SKM-1 (cell line): ENCODE data around the gene CRTC1.
A peak's percentile ranks its signal among the peaks of the same experiment; 100 is the strongest.

Experiments
- DNase-seq: peaks from one replicate; lab custom pipeline; 2025; ENCODE audit not compliant: unreplicated experiment; lab: John Stamatoyannopoulos, UW

The CRTC1 gene

GRCh38 chr19:18780631-18781030, 97.2 kb downstream of the CRTC1 start:
- no peak for DNase-seq

GRCh38 chr19:18781047-18781600, 97.6 kb downstream of the CRTC1 start:
- DNase-seq: no peak

GRCh38 chr19:18781885-18782527, 98.5 kb downstream of the CRTC1 start:
- no peak for DNase-seq

- DNase-seq: no peak
Observed at GRCh38 chr19:18782559-18783225, 99.2 kb downstream of the CRTC1 start.

DNA sequence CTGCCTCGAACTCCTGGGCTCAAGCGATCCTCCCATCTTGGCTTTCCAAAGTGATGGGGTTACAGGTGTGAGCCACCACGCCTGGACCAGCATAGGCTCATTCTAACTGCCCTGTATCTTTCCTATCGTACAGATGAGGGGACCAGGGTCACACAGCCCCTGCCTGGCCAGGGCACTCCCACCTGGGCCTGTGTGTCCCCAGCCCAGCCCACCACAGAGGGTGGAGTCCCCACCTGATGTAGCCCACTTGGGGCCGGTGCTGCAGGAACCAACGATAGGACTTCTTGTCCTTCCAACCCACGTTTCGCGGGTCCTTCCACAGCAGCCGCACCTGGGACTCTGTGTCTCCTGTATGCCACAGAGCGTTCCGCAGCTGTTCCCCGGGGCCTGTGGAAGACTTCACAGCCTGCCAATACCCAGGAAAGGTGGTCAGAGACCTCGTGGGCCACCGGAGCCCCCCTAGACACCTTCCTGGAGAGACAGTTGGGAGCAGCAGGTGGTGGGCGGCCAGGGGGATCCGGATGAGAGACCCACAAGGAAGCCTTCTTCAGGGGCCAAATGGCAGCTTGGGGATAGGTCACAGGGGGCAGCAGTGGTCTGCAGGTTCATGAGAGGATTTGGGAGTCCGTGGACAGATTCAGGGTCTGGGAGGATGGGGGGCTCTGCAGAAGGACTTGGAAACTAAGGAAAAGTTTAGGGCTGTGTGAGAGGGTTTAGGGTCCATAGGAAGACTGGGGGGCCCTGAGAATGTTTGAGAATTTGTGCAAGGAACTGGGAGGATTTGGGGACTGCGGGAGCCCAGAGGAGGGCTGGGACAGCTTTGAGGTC, 100.7 kb downstream of the CRTC1 start:
- DNase-seq: no peak

GRCh38 chr19:18784786-18785120, 101.3 kb downstream of the CRTC1 start:
- DNase-seq: no peak

- peak; percentile 38 for DNase-seq
Observed at GRCh38 chr19:18785179-18786124, 102.0 kb downstream of the CRTC1 start.

GRCh38 chr19:18788529-18789421, 105.3 kb downstream of the CRTC1 start:
- DNase-seq: no peak

- DNase-seq: no peak
Observed at GRCh38 chr19:18789422-18789869, 106.0 kb downstream of the CRTC1 start.

DNA sequence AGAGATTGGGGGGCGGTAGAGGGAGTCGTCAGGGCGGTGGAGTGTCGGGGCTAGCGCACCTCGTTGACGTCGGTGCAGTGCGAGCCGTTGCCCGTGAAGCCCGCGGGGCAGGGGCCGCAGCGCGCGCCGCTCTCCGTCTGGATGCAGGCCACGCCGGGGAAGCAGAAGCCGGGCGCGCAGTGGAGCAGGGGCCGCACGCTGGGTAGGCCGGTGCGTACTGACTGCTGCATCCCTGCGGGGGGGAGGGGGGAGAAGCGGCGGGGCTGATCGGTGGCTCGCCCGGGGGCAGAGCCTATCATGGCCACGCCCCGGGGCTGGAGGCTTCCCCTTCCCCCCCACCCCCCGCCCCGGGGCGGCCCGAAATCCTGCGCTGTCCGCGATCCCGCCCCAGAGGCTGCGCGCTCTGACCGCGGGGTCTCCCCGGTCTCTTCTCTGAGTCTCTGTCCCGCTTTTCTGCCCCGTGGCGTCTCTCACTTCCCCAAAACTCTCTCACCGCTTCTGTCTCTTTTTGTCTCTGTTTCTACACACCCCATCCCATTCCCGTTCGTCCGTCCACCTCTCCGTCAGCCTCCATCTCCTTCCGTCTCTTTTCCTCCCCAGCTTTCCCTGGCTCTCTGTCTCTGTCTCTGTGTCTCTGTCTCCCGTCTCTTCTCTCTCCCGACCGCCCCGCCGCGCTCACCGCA, 106.5 kb downstream of the CRTC1 start:
- no peak for DNase-seq

GRCh38 chr19:18790566-18791314, 107.3 kb downstream of the CRTC1 start, which contains the start of gene COMP:
COMP (minus strand) TSS chr19:18791305; CDS start chr19:18791269, 36 bp downstream.
- DNase-seq: no peak

- no peak for DNase-seq
Observed at GRCh38 chr19:18791315-18791678, 107.8 kb downstream of the CRTC1 start.

DNA sequence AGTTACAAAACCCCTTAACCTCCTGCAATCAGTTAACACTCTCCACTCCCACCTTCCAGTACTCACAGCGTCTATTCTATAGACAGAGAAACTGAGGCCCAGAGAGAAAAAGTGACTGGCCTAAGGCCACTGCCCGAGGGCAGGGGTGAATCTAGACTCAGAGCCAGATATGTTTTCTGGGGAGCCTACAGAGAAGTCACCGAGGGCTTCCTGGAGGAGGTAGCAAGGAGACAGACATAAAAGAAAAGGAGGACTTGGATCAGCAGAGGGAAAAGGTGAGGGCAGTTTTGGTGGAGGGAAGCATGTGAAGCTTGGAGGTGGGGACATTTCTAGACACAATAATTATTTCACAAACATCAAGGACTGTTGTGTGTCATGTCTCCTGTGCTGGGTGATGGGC, 109.2 kb downstream of the CRTC1 start:
- no peak for DNase-seq

- DNase-seq: no peak
Observed at GRCh38 chr19:18793144-18794028, 109.9 kb downstream of the CRTC1 start.

DNA sequence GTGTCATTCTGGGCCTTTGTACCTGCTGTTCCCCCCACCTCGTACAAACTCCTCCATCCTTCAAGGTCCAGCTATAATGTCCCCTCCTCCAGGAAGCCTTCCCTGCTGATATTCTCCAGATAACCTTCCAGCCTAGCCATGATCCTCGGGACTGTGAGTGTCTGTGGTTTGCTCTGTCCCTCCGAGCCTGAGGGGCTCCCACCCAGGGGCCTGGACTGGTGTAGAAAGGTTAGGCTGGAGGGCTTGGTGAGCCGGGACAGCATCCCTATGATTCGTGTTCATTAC, 110.5 kb downstream of the CRTC1 start:
- DNase-seq: no peak

- no peak for DNase-seq
Observed at GRCh38 chr19:18794692-18795091, 111.2 kb downstream of the CRTC1 start.

DNA sequence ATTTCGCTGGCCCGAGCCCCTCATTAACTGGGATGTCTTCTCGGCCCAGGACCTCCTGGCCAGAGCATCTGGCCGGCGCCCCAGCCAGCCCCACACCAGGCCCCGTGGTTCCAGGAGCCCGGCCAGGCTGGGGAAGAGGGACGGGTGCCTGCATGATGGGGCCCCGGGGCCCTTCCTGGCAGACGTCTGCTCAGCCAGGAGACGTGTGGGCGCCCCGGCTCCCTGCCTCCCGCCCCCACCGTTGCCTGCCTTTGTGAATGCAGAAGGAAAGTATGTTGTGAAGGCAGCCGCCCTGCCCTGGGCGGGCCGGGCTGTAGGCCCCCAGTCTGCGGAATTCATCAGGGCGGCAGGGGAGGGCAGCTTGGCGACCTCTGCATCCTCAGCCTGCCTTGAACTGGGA, 112.1 kb downstream of the CRTC1 start:
- DNase-seq: no peak

DNA sequence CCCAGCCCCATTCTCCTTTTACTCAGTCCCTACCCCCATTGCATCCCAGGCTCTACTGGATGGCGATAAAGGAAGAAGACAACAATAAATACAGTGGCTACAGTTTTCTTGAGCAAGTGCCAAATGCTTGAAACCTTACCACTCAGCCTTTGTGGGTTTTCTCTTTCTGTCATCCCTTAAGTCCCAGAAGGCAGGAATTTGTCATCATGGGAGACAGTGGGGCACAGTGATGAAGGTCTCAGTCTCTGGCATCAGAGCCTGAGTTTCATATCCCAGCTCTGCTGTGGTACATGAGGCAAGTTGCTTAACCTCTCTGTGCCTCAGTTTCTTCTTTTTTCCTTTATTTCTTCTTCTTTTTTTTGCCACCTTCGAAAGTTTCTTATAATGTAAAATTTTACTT, 112.8 kb downstream of the CRTC1 start:
- DNase-seq: no peak
